Frontal cortex (tissue), 4 donors: ENCODE data around the gene LSM14B. TPM values are rescaled to one million over a fixed set of nuclear protein-coding genes. Genes with fewer than 3 reads are reported as not detected.

Experiments used
- DNase-seq, 2 donors: peaks; one replicate each; pipeline ENCODE4 v3.0.0; 2012; ENCODE audit warnings: low spot score in 2 of 2
- FAIRE-seq: peaks from 2 replicates; lab custom pipeline; 2012; peaks lifted over from hg19 to GRCh38; lab: Jason Lieb, UNC
- total RNA-seq: library from RNA; depleted of rRNA; stranded (reverse); fragments of >200 nt; gene quantifications from one replicate; pipeline ENCODE4 v1.2.3, GENCODE V29; 2014
- donor health status: control.
- donor health status: control.
- donor health status: control.

Gene LSM14B
- total RNA-seq, 1 donor from 2014 or later = 97.8 TPM

GRCh38 chr20:62129731-62130531, 7.7 kb downstream of the LSM14B start:
- no peak for DNase-seq
- no peak for FAIRE-seq

GRCh38 chr20:62131560-62132320, 9.5 kb downstream of the LSM14B start:
- FAIRE-seq = no peak
- no peak for DNase-seq

- FAIRE-seq = no peak
- DNase-seq = no peak
Measured at GRCh38 chr20:62132421-62132820, 10.1 kb downstream of the LSM14B start.

- no peak for FAIRE-seq
- DNase-seq = no peak
Measured at GRCh38 chr20:62133051-62133845, 11.0 kb downstream of the LSM14B start.

DNA sequence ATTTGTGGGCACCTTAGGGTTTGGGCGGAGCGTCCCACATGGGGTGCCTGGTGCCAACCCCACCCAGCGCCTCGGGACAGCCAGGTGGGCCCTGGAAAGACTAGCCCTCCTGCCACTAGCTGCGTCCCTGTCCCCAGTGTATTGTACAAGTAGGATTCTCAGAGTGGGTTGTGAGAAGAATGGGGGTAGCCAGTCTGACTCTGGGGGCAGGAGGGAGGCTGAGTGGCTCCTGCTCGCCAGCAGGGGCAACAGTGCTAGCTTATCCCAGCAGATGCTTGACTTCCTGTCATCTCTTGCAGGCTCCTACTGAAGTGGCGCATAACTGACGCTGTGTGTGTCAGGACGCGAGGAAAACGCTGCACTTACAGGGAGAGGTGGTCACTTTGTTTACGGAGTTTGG, 11.6 kb downstream of the LSM14B start:
- no peak for FAIRE-seq

DNA sequence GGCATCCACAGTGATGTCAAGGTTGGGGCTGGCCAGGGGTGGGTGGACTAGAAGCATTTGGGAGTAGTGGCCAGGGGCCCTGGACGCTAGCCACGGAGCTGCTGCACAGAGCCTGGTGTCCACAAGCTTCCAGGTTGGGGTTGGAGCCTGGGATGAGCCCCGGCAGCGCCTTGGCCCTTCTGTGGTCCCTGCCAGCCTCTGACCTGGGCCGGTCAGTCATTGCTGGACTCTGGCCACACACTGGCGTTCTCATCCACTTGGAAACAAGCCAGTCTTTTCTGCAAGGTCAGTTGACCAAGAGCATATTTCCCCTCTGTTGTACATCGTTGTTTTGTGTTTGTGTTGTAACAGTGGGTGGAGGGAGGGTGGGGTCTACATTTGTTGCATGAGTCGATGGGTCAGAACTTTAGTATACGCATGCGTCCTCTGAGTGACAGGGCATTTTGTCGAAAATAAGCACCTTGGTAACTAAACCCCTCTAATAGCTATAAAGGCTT, 12.5 kb downstream of the LSM14B start:
- DNase-seq (no peak), FAIRE-seq (no peak)

More for the DNA sequence above, 11.6 kb downstream of the LSM14B start:
- no peak for DNase-seq

- FAIRE-seq = no peak
- no peak for DNase-seq
Measured at GRCh38 chr20:62135573-62136266, 13.4 kb downstream of the LSM14B start.

DNA sequence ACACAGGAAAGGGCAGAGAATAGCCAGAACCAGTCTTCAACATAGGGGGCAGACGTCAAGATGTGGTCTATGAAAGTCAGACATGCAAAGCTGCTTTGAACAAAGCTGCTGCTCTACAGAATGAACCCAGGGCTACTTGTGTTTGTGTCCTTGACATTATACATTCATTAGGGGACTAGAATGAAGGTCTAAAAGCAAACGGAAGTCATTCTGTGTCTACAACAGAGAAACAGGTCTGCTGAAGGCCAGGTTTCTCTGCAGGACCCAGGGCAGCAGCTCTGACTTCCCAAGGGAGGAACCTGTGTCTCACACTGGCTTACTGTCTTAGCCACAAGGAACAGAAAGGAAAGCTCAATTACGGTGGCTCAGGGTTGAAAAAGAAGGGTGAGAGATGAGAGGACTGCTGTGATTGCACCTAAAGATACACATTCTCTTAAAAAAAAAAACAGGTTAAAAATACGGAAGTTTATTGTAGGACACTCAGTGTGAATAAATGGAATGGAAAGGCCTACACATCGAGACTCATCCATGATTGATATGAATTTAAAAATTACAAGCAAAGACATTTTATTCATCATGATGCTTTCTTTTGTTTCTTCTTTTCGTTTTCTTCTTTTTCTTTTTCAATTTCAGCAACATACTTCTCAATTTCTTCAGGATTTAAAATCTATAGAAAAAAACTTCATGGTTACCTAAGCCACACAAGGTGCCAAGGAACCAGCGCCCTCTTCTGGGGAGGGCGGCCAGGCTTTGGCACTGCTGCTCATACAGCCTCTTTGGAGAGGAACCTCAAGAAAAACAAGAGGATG, 14.2 kb downstream of the LSM14B start:
- DNase-seq (no peak), FAIRE-seq (no peak)

DNA sequence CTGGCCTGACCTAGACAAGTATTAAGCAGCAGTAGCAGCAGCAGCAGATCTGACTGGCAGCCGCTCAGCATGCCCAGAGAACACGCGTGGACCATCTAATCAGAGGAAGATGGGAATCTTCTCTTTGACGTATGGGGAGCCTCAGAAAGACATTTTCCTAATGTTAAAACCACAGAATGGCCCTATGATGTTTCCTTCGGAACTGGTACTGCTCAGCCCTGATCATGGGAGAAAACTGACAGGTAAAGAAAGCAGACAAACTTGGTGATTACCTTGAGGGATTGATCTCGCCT, 14.8 kb downstream of the LSM14B start:
- DNase-seq = no peak
- no peak for FAIRE-seq

DNA sequence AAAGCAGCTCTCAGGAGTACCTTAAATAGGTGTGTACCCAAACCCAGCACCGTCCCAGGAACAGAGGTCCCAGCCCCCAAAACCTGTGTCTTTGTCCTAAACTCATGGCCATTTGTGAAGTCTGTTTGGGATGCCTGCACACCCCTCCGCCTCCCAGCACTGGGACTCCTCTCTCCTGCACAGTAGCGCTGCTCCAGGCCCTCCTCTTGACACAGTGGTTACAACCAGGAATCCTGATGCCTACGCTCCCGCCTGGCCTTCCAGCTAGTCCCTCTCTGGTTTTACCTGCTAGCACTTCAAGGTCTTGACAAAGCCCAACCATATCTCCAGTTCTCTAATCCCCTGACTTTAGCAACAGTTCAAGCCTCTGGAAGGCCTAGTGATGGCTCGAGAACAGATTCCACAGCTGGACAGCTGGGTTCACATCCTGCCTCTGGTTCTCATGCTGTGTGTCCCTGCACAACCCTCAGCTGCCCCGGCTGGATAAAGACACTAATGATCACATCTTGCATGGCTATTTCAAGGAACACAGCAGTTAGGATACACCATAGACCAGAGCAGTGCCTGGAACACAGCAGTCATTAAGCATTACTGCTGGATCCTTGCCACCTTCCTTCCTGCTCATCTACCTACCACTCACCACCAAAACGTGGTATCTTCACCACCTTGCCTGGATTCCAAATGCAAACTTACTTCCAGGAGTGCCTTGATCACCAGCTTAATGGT, 15.4 kb downstream of the LSM14B start:
- DNase-seq (no peak), FAIRE-seq (no peak)

GRCh38 chr20:62138204-62138543, 15.9 kb downstream of the LSM14B start:
- DNase-seq (no peak), FAIRE-seq (no peak)

GRCh38 chr20:62138912-62139311, 16.6 kb downstream of the LSM14B start:
- no peak for DNase-seq
- no peak for FAIRE-seq

DNA sequence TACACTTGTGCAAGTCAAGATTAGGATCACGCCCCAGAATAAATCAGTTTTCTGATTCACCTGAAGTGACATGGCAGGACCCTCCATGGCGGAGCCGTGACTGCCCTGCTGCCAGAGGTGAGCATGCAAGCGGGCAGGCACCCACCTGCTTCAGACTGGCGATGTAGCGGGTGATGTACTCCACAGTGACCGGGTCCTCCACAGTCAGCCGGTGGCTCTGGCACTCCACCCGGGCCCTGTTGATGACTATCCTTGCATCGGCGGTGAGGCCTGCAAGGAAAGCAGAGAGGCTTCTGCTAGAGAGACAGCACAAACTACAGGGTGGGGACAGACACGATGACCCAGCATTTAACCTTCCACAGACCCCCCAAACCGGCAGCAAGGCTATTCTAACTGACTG, 17.4 kb downstream of the LSM14B start:
- FAIRE-seq (no peak), DNase-seq (no peak)

DNA sequence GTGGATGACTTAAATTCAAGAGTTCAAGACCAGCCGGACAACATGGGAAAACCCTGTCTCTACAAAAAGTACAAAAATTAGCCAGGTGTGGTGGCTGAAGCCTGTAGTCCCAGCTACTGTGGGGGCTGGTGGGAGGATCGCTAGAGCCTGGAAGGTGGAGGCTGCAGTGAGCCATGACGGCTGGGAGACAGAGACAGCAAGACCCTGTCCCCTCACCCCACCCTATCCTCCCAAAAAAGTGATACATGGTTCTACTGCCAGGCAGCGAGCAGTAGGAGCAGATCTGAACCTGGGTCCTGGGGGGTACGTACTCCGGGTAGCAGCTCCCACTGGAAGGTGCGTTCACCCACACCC, 18.7 kb downstream of the LSM14B start:
- DNase-seq (no peak), FAIRE-seq (no peak)

DNA sequence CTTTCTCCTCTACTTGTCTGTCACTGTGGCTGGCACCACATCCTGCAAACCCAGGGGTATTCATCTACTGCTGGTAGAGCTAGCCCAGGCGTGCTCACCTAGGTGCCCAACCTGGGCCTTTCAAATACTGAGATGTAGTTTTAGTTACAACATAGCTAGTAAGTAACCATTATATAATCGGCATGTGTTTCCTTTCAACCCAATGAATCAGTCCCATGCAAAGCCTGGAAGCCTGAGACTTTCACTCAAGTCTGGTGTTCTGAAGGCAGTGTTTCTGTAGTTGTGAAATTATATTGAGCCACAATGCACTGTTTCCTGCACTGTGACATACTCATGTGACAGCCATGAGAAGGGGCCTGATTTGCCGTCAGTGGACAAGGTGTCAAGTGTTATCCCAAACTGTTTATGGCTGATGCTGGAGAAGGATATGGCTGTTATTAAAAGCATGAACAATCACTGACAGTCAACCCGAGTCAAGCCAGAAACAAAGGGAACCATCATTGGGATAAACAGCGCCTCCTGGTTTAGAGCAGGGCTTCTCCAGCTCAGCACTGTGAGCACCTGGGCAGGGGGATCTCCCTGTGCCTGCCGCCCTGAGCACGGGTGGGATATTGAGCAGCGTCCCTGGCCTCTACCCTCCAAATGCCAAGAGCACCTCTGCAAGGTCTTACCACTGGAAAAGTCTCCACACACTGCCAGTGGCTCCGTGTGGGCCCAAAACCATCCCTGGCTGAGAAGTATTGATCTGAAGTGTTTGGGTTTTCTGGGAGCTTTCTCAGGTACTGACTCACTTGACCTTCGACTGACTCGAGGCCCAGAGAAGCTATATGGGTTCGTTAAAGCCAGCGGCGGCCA, 19.3 kb downstream of the LSM14B start:
- FAIRE-seq (no peak), DNase-seq (no peak)

- no peak for DNase-seq
Measured at GRCh38 chr20:62142252-62143080, 20.2 kb downstream of the LSM14B start.

More at GRCh38 chr20:62142252-62143080, 20.2 kb downstream of the LSM14B start:
- FAIRE-seq = no peak
